ENCODE measurements around the gene BRD7.

The BRD7 gene

GRCh38 chr16:50270510-50271147, 98.2 kb downstream of the BRD7 start:
- DNase-seq, result no peak
- in situ Hi-C loops (cut with HindIII; ENCODE audit: low pct_ligation_motif_present, low sequenced_read_pairs), result no loop called here
- no peaks in the 10 kb centered on the region for H3K36me3 ChIP-seq (replicated peaks)
- H3K4me3 ChIP-seq (ENCODE audit: low read depth, low read length), result no peak overlapping the region
- no peaks in the 10 kb centered on the region for H3K27me3 ChIP-seq (replicated peaks)
- H3K27ac ChIP-seq, result no peak overlapping the region
- TF ChIP-seq CTCF (IDR thresholded peaks at IDR 0.05; ENCODE audit: low read depth, low read length, missing control alignments), result no peak

GRCh38 chr16:50269769-50270509, 98.8 kb downstream of the BRD7 start:
- no peak for TF ChIP-seq CTCF (IDR thresholded peaks at IDR 0.05; ENCODE audit: low read depth, low read length, missing control alignments)
- Histone ChIP-seq H3K4me3 (ENCODE audit: low read depth, low read length) (no peak overlapping the region), H3K27me3 (replicated peaks) (no peaks in the 10 kb centered on the region), H3K27ac (no peak overlapping the region), H3K36me3 (replicated peaks) (no peaks in the 10 kb centered on the region)
- in situ Hi-C loops (cut with HindIII; ENCODE audit: low pct_ligation_motif_present, low sequenced_read_pairs), result no loop called here
- DNase-seq, result no peak

GRCh38 chr16:50269061-50269705, 99.6 kb downstream of the BRD7 start:
- TF ChIP-seq CTCF (IDR thresholded peaks at IDR 0.05; ENCODE audit: low read depth, low read length, missing control alignments), result no peak
- Histone ChIP-seq H3K27ac (no peak overlapping the region), H3K27me3 (replicated peaks) (no peaks in the 10 kb centered on the region), H3K4me3 (ENCODE audit: low read depth, low read length) (no peak overlapping the region), H3K36me3 (replicated peaks) (no peaks in the 10 kb centered on the region)
- in situ Hi-C loops (cut with HindIII; ENCODE audit: low pct_ligation_motif_present, low sequenced_read_pairs), result no loop called here
- no peak for DNase-seq

GRCh38 chr16:50268352-50268751, 100.4 kb downstream of the BRD7 start:
- no peak for TF ChIP-seq CTCF (IDR thresholded peaks at IDR 0.05; ENCODE audit: low read depth, low read length, missing control alignments)
- Histone ChIP-seq H3K4me3 (ENCODE audit: low read depth, low read length) (no peak overlapping the region), H3K27ac (no peak overlapping the region), H3K36me3 (replicated peaks) (no peaks in the 10 kb centered on the region), H3K27me3 (replicated peaks) (no peaks in the 10 kb centered on the region)
- no peak for DNase-seq
- in situ Hi-C loops (cut with HindIII; ENCODE audit: low pct_ligation_motif_present, low sequenced_read_pairs), result no loop called here

- in situ Hi-C loops (cut with HindIII; ENCODE audit: low pct_ligation_motif_present, low sequenced_read_pairs), result no loop called here
- Histone ChIP-seq H3K27me3 (replicated peaks) (no peaks in the 10 kb centered on the region), H3K36me3 (replicated peaks) (no peaks in the 10 kb centered on the region), H3K27ac (no peak overlapping the region), H3K4me3 (ENCODE audit: low read depth, low read length) (no peak overlapping the region)
- DNase-seq, result no peak
- no peak for TF ChIP-seq CTCF (IDR thresholded peaks at IDR 0.05; ENCODE audit: low read depth, low read length, missing control alignments)
Observed at GRCh38 chr16:50267651-50268050, 101.1 kb downstream of the BRD7 start.

Data from brain microvascular endothelial cell (primary cell).